OCI-M1 (cell line): ENCODE data around the gene IBA57.

Source experiments
- DNase-seq: peaks from one replicate; lab custom pipeline; 2025; lab: John Stamatoyannopoulos, UW

Gene IBA57

DNA sequence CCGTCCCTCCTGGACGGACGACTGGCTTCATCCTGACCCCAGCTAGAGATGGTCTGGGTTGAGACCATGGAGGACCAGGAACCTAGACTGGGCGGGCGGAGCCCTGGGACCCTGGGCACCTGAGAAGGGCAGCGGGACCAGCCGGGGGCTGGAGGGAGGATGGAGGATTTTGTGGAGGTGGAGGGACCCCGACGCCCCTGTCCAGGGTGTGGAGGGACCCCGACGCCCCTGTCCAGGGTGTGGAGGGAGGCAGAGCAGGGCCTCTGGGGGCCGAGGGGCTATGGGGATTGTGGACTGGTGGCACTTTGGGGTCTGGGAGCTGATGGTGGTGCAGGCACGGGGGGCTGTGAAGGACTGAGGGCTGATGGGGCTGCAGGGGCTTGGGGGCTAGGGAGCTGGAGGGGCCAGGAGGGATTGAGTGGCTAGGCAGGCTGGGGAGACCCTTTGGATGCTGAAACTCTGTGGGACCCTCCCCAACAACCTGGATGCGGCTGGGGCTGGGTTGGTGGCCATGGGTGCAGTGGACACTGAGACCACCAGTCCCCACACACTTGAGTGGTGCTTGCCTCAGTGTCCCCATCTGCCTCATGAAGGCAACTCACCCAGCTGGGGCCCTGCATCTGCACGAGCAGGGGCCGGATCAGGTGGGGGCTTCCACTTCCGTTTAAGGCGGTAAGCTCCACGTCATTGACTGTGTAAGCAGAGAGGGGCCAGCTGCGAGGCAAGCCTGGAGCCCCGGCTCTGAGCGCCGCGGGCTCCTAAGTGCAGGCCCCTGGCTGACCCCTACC, 8.5 kb upstream of the IBA57 start:
- no peak for DNase-seq

DNA sequence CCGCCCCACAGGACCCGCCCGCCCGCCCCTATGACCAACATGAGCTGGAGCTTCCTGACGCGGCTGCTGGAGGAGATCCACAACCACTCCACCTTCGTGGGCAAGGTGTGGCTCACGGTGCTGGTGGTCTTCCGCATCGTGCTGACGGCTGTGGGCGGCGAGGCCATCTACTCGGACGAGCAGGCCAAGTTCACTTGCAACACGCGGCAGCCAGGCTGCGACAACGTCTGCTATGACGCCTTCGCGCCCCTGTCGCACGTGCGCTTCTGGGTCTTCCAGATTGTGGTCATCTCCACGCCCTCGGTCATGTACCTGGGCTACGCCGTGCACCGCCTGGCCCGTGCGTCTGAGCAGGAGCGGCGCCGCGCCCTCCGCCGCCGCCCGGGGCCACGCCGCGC, 7.9 kb upstream of the IBA57 start:
- no peak for DNase-seq

DNA sequence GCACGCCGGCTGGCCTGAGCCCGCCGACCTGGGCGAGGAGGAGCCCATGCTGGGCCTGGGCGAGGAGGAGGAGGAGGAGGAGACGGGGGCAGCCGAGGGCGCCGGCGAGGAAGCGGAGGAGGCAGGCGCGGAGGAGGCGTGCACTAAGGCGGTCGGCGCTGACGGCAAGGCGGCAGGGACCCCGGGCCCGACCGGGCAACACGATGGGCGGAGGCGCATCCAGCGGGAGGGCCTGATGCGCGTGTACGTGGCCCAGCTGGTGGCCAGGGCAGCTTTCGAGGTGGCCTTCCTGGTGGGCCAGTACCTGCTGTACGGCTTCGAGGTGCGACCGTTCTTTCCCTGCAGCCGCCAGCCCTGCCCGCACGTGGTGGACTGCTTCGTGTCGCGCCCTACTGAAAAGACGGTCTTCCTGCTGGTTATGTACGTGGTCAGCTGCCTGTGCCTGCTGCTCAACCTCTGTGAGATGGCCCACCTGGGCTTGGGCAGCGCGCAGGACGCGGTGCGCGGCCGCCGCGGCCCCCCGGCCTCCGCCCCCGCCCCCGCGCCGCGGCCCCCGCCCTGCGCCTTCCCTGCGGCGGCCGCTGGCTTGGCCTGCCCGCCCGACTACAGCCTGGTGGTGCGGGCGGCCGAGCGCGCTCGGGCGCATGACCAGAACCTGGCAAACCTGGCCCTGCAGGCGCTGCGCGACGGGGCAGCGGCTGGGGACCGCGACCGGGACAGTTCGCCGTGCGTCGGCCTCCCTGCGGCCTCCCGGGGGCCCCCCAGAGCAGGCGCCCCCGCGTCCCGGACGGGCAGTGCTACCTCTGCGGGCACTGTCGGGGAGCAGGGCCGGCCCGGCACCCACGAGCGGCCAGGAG, 7.2 kb upstream of the IBA57 start:
- DNase-seq, result no peak

DNA sequence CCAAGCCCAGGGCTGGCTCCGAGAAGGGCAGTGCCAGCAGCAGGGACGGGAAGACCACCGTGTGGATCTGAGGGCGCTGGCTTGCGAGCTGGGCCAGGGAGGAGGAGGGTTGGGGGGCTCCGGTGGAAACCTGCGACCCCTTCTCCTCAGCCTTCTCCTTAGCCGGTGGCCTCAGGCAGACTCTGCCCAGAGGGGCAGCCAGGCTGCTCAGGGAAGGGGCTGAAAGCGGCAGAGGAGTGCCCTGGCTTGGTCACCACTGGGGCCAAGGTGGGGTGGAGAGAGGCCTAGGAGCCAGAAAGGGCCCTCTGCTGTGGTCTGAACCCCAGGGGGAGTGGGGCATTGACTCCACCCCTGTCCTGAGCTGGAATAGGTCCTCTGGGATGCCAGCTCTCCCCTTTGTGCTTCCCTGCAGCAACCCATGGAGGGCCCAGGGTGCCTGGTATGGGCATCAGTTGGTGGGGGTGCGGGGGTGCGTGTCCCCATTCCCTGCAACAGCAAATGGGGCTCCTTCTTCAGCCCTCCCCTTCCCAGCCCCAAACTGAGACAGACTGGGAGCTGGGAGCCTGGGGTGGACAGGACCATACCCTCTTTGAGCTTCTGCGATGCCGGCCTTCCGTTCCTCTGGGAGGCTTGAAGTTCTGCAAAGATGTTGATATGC, 6.5 kb upstream of the IBA57 start:
- no peak for DNase-seq

DNA sequence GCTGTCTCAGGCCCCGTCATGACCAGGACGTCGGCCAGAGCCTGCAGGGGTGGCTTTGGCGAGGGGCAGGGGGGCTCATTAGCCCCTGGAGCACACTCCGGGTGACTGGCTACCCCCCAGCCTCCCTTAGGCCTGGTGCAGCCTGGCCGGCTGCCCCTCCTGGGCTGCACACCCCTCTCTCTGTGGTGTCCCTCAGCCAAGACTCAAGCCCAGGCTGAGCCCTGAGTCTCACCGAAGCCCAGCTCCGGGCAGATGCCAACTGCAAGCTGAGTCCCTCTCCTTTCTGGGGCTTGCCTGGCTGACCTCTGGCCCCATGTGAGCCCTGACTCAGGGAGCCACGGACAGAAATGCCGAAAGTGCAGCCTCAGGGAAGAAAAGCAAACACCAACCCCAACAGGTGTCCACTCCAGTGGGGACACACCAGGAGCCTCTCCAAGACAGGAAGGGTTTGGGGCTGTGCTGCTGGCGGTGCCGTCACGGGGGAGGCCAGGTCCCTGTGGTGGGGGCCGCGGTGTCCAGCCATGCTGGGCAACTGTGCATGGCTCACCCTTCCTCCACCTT, 5.3 kb upstream of the IBA57 start:
- DNase-seq, result no peak

DNA sequence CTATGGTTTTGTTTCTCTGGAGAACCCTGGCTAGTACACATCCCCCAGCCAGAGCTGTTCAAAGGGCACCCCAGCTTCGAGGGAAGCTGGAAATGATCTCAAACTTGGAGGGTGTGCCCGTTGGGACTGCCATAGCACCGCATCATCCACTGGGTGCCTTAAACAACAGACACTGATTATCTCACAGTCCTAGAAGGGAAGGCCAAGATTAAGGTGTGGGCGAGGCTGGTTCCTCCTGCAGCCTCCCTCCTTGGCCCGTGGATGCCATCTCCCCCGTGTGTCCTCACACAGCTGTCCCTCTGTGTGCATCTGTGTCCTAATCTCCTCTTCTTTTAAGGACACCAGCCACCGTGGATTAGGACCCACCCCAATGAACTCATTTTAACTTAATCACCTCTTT, 4.2 kb upstream of the IBA57 start:
- DNase-seq, result no peak

DNA sequence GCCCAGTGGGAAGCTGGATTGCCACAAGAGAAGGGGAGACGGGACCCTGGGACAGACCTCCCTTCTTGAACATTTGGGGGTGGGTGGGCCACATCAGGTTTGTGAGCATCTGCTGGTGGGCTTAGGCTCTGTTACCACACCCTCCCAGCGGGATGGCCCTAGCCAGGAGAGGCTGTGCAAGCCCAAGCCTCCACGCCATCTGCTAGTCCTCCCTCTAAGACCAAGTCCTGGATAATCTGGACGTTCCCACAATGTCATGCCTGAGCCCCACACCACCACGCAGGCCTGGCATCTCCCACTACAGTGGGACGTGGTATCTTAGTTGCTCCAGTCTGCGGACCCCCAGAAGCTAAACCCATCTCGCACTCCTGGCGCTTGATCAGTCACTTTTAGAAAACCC, 3.7 kb upstream of the IBA57 start:
- DNase-seq, result no peak

DNA sequence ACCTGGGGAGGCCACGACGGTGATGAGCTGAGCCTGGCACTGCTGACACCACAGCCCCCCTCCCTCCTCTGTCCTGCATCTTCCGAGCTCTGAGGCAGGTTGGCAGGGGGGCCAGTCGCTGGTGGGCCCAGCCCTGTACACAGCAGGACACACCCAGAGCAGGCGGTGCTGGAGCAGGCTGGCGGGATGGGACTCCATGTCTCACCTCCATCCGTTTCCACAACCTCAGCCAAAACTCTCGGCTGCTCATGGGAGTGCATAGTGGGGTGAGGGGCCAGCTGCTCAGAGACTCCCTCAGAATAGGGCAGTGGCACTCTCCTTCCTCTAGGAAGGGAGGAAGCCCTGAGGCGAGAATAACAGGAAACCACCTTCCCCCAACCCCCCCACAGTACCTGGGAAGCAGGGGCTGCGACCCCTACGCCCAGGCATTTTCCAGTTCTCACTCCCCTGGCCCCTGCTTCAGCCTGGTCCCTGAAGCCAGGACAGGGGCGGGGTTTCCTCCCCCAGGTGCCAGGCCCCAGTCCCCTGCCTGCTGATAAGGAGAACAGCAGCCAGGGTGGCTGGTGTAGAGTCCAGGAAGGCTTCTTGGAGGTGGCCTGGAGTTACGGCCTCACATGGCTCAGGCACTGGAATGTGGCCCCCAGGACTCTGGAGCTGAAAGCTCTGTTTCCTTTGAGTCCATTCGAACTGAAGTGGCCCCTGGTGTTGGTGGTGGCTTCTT, 3.2 kb upstream of the IBA57 start:
- DNase-seq, result no peak

DNA sequence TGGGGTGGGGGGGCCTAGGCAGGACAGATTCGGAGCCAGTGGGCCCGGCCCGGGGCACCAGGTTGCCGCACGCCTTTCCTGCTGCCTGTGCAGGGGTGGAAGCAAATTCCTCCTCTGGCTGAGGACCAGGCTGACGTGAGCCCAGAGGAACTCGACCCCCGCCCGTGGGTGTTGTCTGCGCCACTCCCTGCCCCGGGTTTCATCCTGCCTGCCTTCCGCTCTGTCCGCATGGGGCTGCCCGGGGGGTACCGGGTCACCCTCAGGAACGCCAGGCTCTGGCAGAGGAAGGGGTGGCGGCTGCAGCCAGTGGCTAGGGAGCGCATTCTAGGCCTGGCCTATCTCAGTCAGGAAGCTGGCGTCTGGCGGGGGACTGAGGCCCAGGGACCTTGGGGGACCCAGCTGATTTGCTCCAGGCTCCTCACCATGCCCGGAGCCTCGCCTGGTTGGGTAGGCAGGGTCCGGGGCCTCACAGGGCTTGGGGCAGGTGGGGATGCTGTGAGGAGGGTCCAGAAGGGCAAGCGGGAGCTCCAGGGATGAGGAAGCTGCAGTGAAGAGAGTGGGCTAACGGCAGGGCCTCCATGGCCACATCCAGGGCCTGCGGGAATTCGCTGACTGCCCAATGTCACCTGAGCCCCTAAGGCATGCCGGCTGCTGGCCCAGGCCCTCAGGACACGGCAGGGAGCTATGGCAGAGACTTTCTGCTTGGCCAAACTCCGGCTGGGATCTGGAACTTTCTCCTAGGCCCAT, 2.4 kb upstream of the IBA57 start:
- DNase-seq, result no peak

DNA sequence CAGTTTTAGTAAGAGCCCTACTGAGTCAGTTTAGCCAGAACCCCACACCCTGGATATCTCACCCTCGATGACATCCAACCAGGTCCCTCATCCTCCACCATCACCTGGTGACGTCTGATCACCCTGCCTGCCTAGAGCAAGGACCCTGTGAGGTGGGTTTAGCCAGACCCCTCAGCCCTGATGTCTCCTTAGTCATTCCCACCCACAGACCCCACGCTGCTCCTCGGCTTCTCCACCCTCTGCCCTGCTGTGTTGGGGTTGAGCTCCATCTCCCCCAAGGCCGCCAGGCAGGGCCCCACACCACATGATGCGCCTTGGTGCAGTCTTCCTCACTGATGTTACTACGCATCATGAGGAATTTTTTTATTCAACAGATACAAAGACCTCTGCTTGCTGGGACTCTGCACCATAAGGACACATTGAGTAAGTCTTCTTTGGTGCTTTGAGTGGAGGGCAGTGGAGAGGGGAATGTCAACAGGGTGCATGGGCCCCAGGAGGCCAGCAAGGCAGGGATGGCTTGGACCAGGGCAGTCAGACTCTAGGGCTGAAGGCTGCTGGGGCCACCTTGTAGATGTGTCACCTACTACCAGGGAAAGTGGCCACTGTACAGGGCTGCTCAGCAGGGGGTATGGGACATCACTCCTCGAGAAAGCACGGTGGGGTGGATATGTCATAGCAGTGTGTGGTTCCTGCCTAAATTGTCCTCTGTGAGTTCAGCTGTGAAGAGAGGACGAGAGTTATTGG, 1.7 kb upstream of the IBA57 start:
- DNase-seq, result peak; percentile 60

DNA sequence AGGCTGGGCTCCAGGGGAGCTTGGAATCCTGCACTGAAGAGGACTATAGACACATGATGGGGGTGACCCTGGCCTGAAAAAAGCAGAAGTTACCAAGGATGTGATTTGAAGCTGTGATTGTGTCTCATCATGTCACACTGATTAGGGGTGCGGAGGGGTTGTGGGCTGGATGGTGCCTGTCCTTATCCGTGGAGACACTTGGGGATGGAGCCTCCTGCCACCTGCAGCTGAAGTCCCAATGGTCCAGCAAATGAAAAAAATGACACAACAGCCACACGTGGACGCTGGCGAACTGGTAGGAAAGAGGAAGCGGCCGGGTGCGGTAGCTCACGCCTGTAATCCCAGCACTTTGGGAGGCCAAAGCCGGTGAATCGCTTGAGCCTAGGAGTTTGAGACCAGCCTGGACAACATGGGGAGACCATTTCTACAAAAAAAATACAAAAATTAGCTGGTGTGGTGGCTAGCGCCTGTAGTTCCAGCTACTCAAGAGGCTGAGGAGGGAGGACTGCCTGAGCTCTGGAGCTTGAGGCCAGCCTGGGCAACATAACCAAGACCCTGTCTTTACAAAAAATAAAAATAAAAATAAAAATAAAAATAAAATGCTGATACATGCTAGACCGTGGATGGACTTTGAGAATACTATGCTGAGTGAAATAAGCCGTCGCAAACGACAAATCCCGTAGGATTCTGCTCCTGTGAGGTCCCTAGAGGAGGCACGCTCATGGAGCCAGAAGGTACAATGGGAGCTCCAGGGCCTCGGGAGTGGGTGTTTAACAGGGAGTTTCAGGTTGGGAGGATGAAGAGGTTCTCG, 838 bp upstream of the IBA57 start:
- peak; percentile 93 for DNase-seq

DNA sequence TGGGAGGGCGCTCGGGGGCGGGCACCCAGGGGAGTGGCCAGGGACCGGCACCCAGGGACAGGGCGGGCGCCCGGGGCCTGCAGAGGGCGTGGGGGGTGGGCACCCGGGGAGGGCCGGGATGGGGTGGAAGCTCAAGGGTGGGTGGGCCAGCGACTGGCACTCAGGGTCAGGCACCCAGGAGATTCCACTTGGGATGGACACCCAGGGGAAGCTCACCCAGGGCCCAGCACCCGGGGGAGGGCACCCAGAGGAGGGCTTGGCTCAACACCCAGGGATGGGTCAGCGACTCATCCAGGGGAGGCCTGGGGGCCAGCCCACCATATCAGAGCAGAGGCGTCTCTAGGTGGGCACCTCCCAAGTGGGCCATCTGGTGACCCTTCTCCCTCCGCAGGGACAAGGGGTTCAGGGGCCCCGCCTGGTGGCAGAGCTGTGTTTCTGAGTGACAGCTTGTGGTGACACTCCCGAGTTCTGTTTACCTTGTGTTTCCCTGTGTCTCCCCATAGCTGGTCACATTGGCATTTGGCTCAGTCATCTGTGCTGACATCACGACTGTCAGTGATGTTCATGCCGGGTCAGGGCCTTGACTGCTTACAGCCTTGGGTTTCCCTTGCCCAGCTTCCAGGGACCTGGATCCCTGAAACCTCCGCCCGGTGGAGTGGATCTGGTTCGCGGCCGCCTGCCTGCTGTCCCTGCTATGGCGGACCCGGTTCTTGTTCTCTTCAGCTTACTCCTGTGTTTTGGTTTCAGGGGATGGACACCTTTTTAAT, 749 bp downstream of the IBA57 start:
- DNase-seq, result peak; percentile 75

DNA sequence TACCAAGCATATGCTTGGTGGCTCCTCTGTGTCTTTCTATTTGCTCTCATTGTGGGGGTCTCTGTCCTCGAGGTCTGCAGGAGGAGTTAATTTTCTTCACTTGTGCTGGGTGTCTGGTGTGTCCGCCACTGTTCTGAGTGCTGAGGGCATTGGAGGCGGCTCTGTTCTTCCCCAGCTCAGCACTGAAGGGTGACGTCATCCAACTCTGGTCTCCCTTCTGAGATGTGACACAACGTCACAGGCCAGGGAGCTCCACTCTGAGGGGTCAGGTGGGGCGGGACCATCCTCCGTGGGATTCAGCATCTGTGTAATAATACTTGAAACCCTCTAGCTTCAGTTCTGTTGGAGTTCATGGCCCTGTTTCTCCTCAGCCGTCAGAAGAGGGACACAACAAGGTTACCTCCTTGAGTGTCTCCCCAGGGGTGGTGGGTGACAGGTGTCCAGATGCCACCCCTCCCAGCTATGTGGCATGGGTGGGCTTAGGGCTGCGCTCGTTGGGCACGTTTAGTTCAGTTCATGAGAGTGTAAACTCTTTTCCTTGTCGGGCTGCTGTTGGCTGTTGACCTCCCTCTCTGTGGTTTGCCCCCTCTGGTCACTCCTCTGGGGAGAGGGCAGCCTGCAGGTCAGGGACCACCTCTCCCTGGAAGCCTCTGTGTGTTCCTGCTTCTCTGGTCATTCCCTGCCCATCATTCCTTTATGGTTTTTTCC, 3.1 kb downstream of the IBA57 start:
- no peak for DNase-seq

DNA sequence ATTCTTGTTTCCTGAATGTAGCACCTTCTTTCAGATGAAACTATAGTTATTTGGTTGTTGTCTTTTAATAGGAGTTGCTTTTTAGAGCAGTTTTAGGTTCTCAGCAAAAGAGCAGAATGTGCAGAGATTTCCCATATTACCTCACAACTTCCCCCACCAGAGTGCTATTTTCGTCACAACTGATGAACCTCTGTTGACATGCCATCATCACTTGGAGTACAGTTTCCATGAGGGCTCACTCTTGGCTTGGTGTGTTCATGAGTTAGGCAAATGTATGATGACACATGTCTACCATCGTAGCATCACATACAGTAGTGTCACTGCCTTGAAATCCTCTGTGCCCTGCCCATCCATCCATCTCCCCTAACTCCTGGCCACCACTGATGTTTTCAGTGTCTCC, 3.7 kb downstream of the IBA57 start:
- DNase-seq, result no peak

DNA sequence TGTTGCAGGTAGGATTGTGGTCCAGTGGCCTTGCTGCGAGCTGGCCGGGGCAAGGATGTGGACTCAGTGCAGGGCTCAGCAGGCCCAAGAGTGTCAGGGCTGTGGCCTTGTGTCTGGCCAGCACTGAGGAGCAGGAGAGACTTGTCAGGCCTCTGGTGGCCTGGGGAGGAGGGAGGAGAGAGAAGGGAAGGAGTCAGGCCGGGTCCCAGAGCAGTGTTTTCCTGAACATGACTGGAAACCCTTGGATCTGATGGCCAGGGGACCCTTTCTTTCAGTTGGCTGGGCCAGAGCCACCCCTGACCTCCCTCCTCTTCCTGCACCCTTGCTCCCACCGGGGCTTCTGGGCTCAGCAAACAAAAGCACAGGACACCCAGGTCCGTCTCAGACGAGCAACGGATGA, 5.1 kb downstream of the IBA57 start:
- no peak for DNase-seq

DNA sequence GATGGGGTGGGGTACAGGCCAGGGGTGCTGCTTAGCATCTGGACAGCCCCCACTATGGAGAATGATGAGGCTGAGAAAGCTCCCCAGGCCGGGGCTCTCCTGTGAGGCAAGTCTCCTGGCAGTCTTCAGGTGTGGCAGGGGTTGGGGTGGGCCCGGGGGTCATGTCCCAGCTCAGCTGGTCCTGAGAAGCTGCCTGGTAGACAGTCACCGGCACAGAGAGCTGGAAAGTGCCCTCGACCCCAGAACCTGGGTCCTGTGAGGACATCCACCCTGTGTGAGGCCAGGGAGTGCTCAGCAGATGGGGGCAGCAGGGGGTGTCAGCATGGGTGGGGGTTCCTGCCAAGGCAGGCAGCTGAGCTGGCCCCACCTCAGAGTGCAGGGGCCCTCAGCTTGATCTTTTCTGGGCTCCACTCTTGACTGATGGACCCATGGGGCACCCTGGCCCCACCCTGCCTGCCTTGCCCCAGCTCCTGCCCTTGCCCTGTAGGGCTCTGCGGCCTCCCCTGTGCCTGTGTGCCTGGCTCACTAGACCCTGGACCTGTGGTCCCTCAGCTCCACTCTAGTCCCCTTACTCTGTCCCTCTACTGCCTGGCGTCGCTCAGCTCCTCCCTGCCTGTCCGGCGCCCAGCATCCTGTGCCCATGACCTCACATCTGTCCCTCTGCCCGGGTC, 5.8 kb downstream of the IBA57 start:
- no peak for DNase-seq
